Liver (tissue), 9 donors: ENCODE measurements around the gene GCH1. TPM values are rescaled to one million over a fixed set of nuclear protein-coding genes. Genes with fewer than 3 reads are reported as not detected.

Experiments used
- DNase-seq: peaks from one replicate; pipeline ENCODE4 v3.0.0-alpha.2; 2017; ENCODE audit warnings: low spot score
- H3K27ac ChIP-seq, 2 donors: one replicate each; pipeline ENCODE4 v1.7.0; 2013; ENCODE audit warnings: inconsistent platforms in 2 of 2, low read length in 2 of 2, control low read depth in 1 of 2, low read depth in 1 of 2, mild to moderate bottlenecking in 1 of 2
- H3K27me3 ChIP-seq, 4 donors: one replicate each; pipeline versions ENCODE4 v1.6.1 to v1.7.0; 2013; ENCODE audit warnings: low read length in 3 of 4, inconsistent platforms in 1 of 4, mild to moderate bottlenecking in 1 of 4, moderate library complexity in 1 of 4; ENCODE audit not compliant: control insufficient read depth in 4 of 4, insufficient read depth in 4 of 4
- H3K36me3 ChIP-seq, 4 donors: one replicate each; pipeline versions ENCODE4 v1.6.1 to v1.7.0; 2013; ENCODE audit warnings: low read length in 3 of 4, mild to moderate bottlenecking in 3 of 4, low read depth in 1 of 4, moderate library complexity in 1 of 4; ENCODE audit not compliant: control insufficient read depth in 4 of 4, insufficient read depth in 3 of 4
- H3K4me1 ChIP-seq, 4 donors: one replicate each; pipeline versions ENCODE4 v1.6.1 to v1.7.0; 2013; ENCODE audit warnings: low read length in 3 of 4, mild to moderate bottlenecking in 3 of 4, moderate library complexity in 1 of 4; ENCODE audit not compliant: control insufficient read depth in 4 of 4, insufficient read depth in 4 of 4
- H3K4me3 ChIP-seq, 3 donors: one replicate each; pipeline versions ENCODE4 v1.6.1 to v1.7.0; 2013; ENCODE audit warnings: low read length in 3 of 3, control low read depth in 1 of 3, low read depth in 1 of 3, mild to moderate bottlenecking in 1 of 3
- H3K9ac ChIP-seq, 2 donors: one replicate each; pipeline ENCODE4 v1.7.0; 2013; ENCODE audit warnings: low read length in 2 of 2, mild to moderate bottlenecking in 2 of 2, moderate library complexity in 2 of 2, control low read depth in 1 of 2, low read depth in 1 of 2
- H3K9me3 ChIP-seq, 4 donors: one replicate each; pipeline versions ENCODE4 v1.6.1 to v1.7.0; 2013; ENCODE audit warnings: low read length in 3 of 4; ENCODE audit not compliant: control insufficient read depth in 4 of 4
- ATF3 ChIP-seq: IDR thresholded peaks from 2 replicates; pipeline ENCODE4 v1.6.1; 2016; ENCODE audit warnings: antibody characterized with exemption
- CTCF ChIP-seq: fragments of 150-350 bp; IDR thresholded peaks from 2 replicates; pipeline ENCODE4 v1.5.1; 2017; ENCODE audit warnings: improper control_type of control experiment, low read depth, low read length; ENCODE audit not compliant: missing input control
- EGR1 ChIP-seq, 2 donors: IDR thresholded peaks; 2 replicates each; pipeline ENCODE4 v1.6.1; 2016 to 2018; ENCODE audit warnings: antibody characterized with exemption in 2 of 2, low read depth in 2 of 2
- FOXA1 ChIP-seq: IDR thresholded peaks from 2 replicates; pipeline ENCODE4 v1.6.1; 2016; ENCODE audit warnings: antibody characterized with exemption
- FOXA2 ChIP-seq: IDR thresholded peaks from 2 replicates; pipeline ENCODE4 v1.6.1; 2016; ENCODE audit warnings: antibody characterized with exemption
- GABPA ChIP-seq, 2 donors: IDR thresholded peaks in 1 of 2; conservative IDR thresholded peaks in 1 of 2; 2 replicates each; pipeline ENCODE4 v1.6.1; 2016; ENCODE audit warnings: antibody characterized with exemption in 2 of 2, mild to moderate bottlenecking in 1 of 2, moderate library complexity in 1 of 2
- HNF4A ChIP-seq, 2 donors: conservative IDR thresholded peaks; 2 replicates each; pipeline ENCODE4 v1.6.1; 2016; ENCODE audit warnings: antibody characterized with exemption in 2 of 2, mild to moderate bottlenecking in 2 of 2
- HNF4G ChIP-seq: IDR thresholded peaks from 2 replicates; pipeline ENCODE4 v1.6.1; 2016; ENCODE audit warnings: antibody characterized with exemption
- JUND ChIP-seq, 2 donors: IDR thresholded peaks; 2 replicates each; pipeline ENCODE4 v1.6.1; 2016; ENCODE audit warnings: antibody characterized with exemption in 2 of 2
- MAX ChIP-seq: IDR thresholded peaks from 2 replicates; pipeline ENCODE4 v1.6.1; 2016; ENCODE audit warnings: antibody characterized with exemption
- NR2F2 ChIP-seq: IDR thresholded peaks from 2 replicates; pipeline ENCODE4 v1.6.1; 2016; ENCODE audit warnings: antibody characterized with exemption
- RAD21 ChIP-seq, 2 donors: IDR thresholded peaks; 2 replicates each; pipeline ENCODE4 v1.6.1; 2016; ENCODE audit warnings: antibody characterized with exemption in 2 of 2, mild to moderate bottlenecking in 2 of 2
- REST ChIP-seq: IDR thresholded peaks from 2 replicates; pipeline ENCODE4 v1.6.1; 2016; ENCODE audit warnings: antibody characterized with exemption, mild to moderate bottlenecking
- RXRA ChIP-seq, 2 donors: IDR thresholded peaks; 2 replicates each; pipeline ENCODE4 v1.6.1; 2017 to 2018; ENCODE audit warnings: antibody characterized with exemption in 2 of 2, mild to moderate bottlenecking in 1 of 2
- SP1 ChIP-seq: IDR thresholded peaks from 2 replicates; pipeline ENCODE4 v1.6.1; 2018; ENCODE audit warnings: antibody characterized with exemption, mild to moderate bottlenecking
- TAF1 ChIP-seq: conservative IDR thresholded peaks from 2 replicates; pipeline ENCODE4 v1.6.1; 2016; ENCODE audit warnings: antibody characterized with exemption, mild to moderate bottlenecking
- YY1 ChIP-seq: IDR thresholded peaks from 2 replicates; pipeline ENCODE4 v1.6.1; 2016; ENCODE audit warnings: antibody characterized with exemption, mild to moderate bottlenecking
- ZBTB33 ChIP-seq: IDR thresholded peaks from 2 replicates; pipeline ENCODE4 v1.6.1; 2016; ENCODE audit warnings: antibody characterized with exemption
- WGBS: extraction: QIAGEN DNeasy Blood & Tissue Kit; methylation state at CpG from one replicate; pipeline ENCODE4 v1.1.7; 2013; 5-methylcytosine and 5-hydroxymethylcytosine counted together
- polyA plus RNA-seq, 2 donors: library from polyadenylated mRNA; stranded (reverse) in 1 of 2; unstranded in 1 of 2; fragments of 200-250 nt in 1 of 2; fragments of >200 nt in 1 of 2; fragmentation: Nextera tagmentation in 1 of 2; extraction: Ambion mirVana in 1 of 2; gene quantifications; one replicate each; pipeline versions ENCODE4 v1.2.1 to v1.2.3, GENCODE V29; 2013 to 2015
- total RNA-seq, 2 donors: library from RNA; depleted of rRNA; stranded (reverse); fragments of >200 nt; gene quantifications; one replicate each; pipeline ENCODE4 v1.2.3, GENCODE V29; 2014
- donor health status: healthy.
- donor health status: healthy.
- donor health status: healthy.
- donor health status: healthy.
- donor health status: healthy.

Gene GCH1
- total and polyA plus RNA-seq, 4 donors: 19.7 to 60.0 (median 37.0) TPM

- Histone ChIP-seq H3K4me1 (no peaks in the 10 kb centered on the region), H3K27me3 (no peaks in the 10 kb centered on the region), H3K9me3 (no peaks in the 10 kb centered on the region), H3K27ac (no peak overlapping the region), H3K9ac (no peak overlapping the region), H3K36me3 (no peaks in the 10 kb centered on the region), H3K4me3 (no peak overlapping the region)
- TF ChIP-seq RAD21 (IDR thresholded peaks at IDR 0.05) (no peak), GABPA (IDR thresholded peaks at IDR 0.05 in 1 of 2, conservative IDR thresholded peaks at IDR 0.05 in 1 of 2) (no peak), MAX (no peak), TAF1 (no peak), HNF4A (conservative IDR thresholded peaks at IDR 0.05) (no peak), REST (no peak), EGR1 (IDR thresholded peaks at IDR 0.05; ENCODE audit: low read depth in 2 of 2) (no peak)
- DNase-seq: no peak
- WGBS: 68% methylated on average over 4 of the region's 4 CpGs
Observed at GRCh38 chr14:54797986-54798385, 104.6 kb downstream of the GCH1 start.

GRCh38 chr14:54797556-54797955, 105.1 kb downstream of the GCH1 start:
- no peaks in the 10 kb centered on the region for H3K36me3 ChIP-seq

More at GRCh38 chr14:54797556-54797955, 105.1 kb downstream of the GCH1 start:
- no peak overlapping the region for H3K4me3 ChIP-seq
- 93% methylated on average over 6 of the region's 6 CpGs for WGBS
- TF ChIP-seq RXRA (IDR thresholded peaks at IDR 0.05) (no peak), HNF4G (no peak), CTCF (no peak), JUND (IDR thresholded peaks at IDR 0.05) (no peak), TAF1 (no peak), RAD21 (IDR thresholded peaks at IDR 0.05) (no peak), FOXA2 (no peak), EGR1 (IDR thresholded peaks at IDR 0.05; ENCODE audit: low read depth in 2 of 2) (no peak), HNF4A (conservative IDR thresholded peaks at IDR 0.05) (no peak), MAX (no peak), ATF3 (no peak), GABPA (IDR thresholded peaks at IDR 0.05 in 1 of 2, conservative IDR thresholded peaks at IDR 0.05 in 1 of 2) (no peak), FOXA1 (no peak), REST (no peak), ZBTB33 (no peak), NR2F2 (no peak), YY1 (no peak), SP1 (no peak)
- no peak overlapping the region for H3K9ac ChIP-seq
- DNase-seq: no peak
- H3K27ac ChIP-seq: no peak overlapping the region
- no peaks in the 10 kb centered on the region for H3K9me3 ChIP-seq
- H3K27me3 ChIP-seq: no peaks in the 10 kb centered on the region
- H3K4me1 ChIP-seq: no peaks in the 10 kb centered on the region
